Bladder microvascular endothelial cell (primary cell): ENCODE measurements around the gene KRT82. TPM values are rescaled to one million over a fixed set of nuclear protein-coding genes. Genes with fewer than 3 reads are reported as not detected.

Experiments
- total RNA-seq: library from RNA; depleted of rRNA; stranded (reverse); fragments of >200 nt; gene quantifications from 2 replicates; pipeline ENCODE4 v1.2.3, GENCODE V29; 2014

The KRT82 gene
- total RNA-seq, result not detected in 2 replicates

DNA sequence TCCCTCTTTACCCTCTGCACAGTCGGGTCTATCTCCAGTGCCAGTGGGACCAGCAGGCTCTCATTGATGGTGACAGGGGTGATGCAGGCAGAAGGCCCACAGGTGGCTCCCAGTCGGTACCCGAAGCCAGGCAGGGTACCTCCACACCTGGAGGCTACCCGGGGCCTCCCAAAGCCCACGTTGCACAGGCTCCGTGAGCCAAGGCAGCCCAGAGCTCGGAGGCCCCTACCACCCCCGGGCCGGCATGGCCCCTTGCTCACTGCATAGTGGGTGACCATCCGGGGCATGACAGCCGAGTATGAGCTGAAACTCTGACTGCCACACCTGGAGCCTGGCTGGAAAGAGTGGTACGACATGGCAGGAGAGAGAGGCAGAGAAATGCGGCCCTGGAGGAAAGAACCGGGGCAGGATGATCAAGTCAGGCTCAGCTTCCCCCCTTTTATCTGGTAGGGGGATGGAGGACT is at the start of gene KRT82:
KRT82 (minus strand) TSS at position 414 of the 464 bp plus-strand sequence; CDS start at position 356, 58 bp downstream.

DNA sequence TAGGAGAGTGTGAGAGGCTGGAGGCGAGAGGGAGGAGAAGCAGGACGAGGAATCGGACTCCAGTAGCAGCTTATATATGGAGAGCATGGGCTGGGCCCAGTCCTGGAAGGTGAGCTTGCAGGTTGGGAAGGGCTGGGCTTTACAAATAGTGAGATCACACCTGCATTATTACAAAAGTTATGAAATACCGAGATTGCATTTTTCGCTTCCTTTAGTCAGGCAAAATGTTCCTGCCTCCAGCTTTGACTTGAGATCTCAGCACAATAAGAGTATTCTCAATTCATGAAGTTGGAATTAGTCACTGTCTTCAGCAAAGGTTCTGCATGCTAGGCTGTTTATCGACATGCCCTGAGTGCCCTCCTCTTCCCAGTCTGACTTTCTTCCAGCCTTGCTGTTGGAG is 46.0 kb upstream of the KRT82 start, which contains the start of gene KRT6B:
KRT6B (minus strand) TSS at position 46 of the 400 bp plus-strand sequence. CDS start 68 bp downstream, outside the sequence.

GRCh38 chr12:52434081-52434733 is 28.1 kb upstream of the KRT82 start, which contains the start of gene KRT75:
KRT75 (minus strand) TSS chr12:52434371; CDS start chr12:52434304, 67 bp downstream.

DNA sequence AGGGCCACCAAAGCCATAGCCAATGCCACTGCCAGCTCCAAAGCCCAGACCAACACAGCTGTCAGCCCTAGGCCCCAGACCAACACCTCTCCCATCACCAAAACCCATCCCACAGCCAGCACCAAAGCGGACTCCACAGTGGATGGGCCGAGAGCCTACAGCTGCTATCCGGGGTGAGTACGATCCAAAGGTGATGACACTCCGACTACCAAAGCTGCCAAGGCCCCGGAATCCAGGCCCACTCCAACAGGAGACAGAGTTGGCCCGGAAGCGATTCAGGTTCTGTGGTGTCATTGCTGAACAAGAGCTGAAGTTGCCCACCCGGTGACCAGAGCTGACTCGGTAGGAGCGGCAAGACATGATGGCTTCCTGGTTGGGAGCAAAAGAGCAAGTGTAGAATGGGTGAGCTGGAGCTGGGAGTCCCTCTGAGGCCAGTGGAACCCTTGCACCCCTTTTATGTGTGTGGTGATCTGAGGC is 20.9 kb downstream of the KRT82 start, which contains the start of gene KRT84:
KRT84 (minus strand) TSS at position 427 of the 477 bp plus-strand sequence; CDS start at position 360, 67 bp downstream.

GRCh38 chr12:52366738-52367485 is 39.2 kb downstream of the KRT82 start, which contains the start of gene KRT85:
KRT85 (minus strand) TSS chr12:52367481; CDS start chr12:52367405, 76 bp downstream.

Other genes with a start within 250 kb of the KRT82 start
- gene KRT80, start 214.3 kb downstream of the KRT82 start, total RNA-seq, result 0.16 and 1.0 TPM in 2 replicates
- gene KRT7, start 173.1 kb downstream of the KRT82 start, total RNA-seq, result 55.5 and 66.4 TPM in 2 replicates
- gene KRT86, start 131.7 kb downstream of the KRT82 start, total RNA-seq, result 0.16 TPM in 1 of 2 replicates, not detected in the other
- not detected in 2 replicates for gene KRT81, start 114.8 kb downstream of the KRT82 start, total RNA-seq
- gene KRT83, start 84.9 kb downstream of the KRT82 start, total RNA-seq, result not detected in 2 replicates
- not detected in 2 replicates for gene KRT85, start 38.9 kb downstream of the KRT82 start, total RNA-seq
- not detected in 2 replicates for gene KRT84, start 20.7 kb downstream of the KRT82 start, total RNA-seq
- not detected in 2 replicates for gene KRT75, start 28.0 kb upstream of the KRT82 start, total RNA-seq
- 0.13 and 0.32 TPM in 2 replicates for gene KRT6B, start 45.8 kb upstream of the KRT82 start, total RNA-seq
- gene KRT6C, start 67.5 kb upstream of the KRT82 start, total RNA-seq, result not detected in 2 replicates
- gene KRT6A, start 86.9 kb upstream of the KRT82 start, total RNA-seq, result 0.76 and 0.97 TPM in 2 replicates
- 0.31 and 0.65 TPM in 2 replicates for gene KRT5, start 114.1 kb upstream of the KRT82 start, total RNA-seq
- not detected in 2 replicates for gene KRT71, start 146.8 kb upstream of the KRT82 start, total RNA-seq
- not detected in 2 replicates for gene KRT74, start 167.5 kb upstream of the KRT82 start, total RNA-seq
- gene KRT72, start 195.1 kb upstream of the KRT82 start, total RNA-seq, result not detected in 2 replicates
- gene KRT73, start 212.2 kb upstream of the KRT82 start, total RNA-seq, result not detected in 2 replicates
- not detected in 2 replicates for gene KRT2, start 245.9 kb upstream of the KRT82 start, total RNA-seq